SKM-1 (cell line): ENCODE data around the gene UST.
"Not testable (repeated sequence)": the region's sequence is repeated elsewhere in the genome, so short reads cannot be mapped to it uniquely, and the experiment has no call there.

Experiments
- DNase-seq: peaks from one replicate; lab custom pipeline; 2025; ENCODE audit not compliant: unreplicated experiment; lab: John Stamatoyannopoulos, UW

UST gene

DNA sequence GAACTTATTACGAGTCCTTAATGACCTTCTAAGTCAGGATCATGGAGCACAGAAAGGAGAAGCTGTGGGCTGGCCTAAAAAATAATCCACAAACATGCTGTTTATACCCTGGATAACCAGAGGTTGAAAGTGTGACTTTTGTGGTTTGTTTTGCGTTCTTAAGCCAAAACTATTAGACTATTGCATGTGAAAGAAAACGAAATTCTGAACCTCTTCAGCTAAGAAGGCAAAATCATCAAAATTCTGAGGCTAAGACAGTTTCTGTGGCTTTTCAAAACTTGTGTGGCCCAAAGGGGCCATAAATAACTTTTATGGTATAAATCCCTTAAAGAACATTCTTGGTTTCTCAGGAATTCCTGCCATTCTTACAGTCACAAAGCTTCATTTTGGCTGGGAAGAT lies 251.0 kb downstream of the UST start:
- no peak for DNase-seq

DNA sequence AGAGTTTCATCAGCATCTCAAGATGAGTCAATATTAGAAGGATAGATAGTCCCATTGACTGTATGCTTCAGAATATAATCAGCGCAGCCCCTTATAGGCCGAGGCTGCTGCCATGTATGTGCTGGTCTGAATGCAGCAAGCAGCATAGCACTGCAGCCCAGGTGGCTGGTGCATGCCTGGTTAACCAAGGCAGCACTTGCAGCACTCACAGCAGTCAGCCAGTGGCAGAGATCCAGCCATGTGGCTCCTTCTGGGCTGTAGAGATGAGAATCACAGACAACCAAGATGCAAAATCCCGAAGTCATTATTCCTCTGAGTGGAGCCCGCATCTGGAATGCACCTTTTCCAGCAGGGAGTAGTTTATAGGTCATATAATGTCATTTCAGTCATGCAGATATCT lies 251.9 kb downstream of the UST start:
- no peak for DNase-seq

DNA sequence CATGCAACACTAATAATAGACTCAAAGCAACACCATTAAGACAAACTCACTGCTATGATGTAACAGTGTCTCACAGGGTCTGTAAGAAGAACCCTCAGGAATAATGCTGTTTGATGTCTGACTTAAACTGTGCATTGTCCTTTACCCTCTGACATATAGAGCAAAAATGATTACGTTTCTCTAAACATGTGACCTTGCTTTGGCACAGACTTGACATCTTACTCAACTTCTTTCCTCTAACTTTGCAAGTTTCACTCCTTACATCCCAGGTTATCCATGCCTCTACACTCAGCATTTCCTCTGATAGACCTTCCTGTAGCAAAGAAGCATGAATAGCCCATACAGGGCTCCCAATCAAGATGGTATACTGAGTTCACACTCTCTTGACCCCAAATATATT lies 252.7 kb downstream of the UST start:
- no peak for DNase-seq

DNA sequence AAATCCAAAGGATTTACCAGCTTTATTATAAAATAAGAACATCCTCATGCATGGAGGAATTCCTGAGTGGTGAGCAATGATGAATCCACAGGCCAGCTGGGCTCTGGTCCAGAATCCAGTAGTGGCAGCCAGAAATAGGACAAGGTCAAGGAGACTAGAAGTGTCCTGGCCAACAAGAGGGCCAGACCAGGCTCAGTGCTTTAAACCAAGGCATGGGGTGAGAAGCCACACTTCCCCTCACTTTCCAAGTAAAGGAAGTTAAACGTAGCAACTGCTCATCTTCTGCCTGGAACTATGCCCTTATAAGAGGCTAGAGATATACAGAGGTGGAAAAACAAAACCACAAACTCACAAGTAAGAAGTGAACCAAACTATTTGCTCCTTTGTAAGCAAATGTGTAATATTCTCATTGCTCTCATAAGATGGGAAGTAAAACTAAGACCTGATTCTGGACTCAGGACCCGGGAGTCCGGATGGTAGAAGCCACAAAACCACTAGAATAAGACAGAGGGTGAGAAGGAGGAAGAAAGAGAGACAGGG lies 253.2 kb downstream of the UST start:
- DNase-seq, result peak; percentile 23

DNA sequence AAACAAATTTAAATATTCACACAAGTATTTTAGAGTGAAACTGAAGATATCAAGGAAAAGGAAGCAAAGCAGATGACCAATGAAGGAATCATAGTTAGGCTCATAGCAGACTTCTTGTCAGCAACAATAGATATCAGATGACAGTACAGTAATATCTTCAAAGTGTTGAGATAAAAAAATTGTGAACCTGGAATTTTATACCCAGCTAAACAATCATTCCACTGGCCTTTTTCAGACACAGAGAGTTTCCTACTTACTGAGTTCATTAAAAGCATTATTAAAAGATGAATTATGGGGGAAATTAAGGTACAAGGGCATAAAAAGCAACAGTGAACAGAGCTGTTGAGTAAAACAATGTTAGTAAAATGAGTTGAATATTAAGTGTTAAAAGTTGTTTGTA lies 254.6 kb downstream of the UST start:
- no peak for DNase-seq

DNA sequence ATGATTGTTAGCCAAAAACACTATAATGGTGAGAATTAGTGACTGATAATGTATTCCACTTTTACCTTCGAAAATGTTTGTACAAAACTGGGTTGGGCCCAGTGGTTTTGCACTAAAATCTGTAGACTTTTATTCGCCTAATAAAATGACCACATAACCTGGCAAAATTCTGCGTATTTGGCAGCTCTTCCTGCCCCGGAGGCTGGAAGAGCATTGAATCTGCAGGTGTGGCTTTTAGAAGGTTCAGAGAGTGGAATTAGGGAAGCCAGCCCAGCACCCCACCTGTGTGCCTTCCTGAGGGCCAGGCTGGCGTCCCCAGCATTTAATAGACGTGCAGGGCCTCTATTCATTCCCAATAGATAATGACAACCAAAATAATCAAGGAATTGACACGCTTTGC lies 256.7 kb downstream of the UST start:
- no peak for DNase-seq

DNA sequence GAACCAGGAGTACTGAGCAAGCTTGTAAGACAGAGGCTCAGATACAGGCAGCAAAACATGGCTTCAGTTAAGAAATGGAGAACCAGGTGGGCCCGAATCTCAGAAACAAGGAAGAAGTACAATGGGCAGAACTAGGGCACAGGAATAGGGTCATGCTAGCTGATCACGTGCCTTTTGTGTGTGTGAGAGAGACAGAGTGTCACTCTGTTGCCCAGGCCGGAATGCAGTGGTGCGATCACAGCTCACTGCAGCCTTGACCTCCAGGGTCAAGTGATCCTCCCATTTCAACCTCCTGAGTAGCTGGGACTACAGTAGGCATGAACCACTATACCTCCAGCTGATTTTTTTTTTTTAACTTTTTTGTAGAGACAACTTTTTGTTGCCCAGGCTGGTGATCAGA lies 257.8 kb downstream of the UST start:
- no peak for DNase-seq

DNA sequence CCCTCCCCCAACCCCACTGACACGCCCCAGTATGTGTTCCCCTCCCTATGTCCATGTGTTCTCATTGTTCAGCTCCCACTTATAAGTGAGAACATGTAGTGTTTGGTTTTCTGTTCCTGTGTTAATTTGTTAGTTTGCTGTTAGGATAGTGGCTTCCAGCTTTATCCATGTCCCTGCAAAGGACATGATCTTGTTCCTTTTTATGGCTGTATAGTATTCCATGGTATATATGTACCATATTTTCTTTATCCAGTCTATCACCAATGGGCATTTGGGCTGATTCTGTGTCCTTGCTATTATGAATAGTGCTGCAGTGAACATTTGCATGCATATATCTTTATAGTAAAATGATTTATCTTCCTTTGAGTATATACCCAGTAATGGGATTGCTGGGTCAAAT lies 259.4 kb downstream of the UST start:
- DNase-seq, result not testable (repeated sequence)

DNA sequence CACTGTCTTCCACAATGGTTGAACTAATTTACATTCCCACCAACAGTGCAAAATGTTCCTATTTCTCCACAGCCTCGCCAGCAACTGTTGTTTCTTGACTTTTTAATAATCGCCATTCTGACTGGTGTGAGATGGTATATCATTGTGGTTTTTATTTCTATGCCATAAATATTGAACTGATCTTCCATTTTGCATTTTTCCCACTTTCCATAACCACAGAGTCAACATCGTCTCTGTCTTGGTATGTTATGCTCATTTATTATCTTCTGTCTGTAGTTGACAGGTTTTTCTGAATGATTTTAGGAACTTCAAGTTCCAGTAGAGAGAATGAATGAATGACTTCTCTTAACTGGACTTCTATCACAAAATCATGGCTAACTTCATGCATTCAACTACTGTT lies 259.8 kb downstream of the UST start:
- no peak for DNase-seq

DNA sequence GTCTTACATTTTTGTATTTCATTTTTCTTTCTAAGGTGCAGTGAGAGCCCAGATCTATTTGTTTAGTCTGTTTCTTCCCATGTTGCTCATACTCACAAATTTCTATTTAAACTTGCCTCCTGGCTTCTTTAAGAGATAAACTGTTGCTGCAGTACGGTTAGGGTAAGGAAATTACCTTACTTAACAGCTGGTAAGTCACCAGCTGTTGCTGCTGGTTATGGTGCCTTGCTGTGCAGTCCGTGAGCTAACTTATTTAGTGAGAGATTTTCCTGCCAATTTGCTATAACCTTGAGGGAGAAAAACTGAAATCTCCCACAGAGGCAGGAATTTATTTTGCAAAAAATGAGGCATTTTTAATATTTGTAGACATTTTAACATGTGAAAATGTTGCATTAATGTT lies 261.0 kb downstream of the UST start:
- no peak for DNase-seq

DNA sequence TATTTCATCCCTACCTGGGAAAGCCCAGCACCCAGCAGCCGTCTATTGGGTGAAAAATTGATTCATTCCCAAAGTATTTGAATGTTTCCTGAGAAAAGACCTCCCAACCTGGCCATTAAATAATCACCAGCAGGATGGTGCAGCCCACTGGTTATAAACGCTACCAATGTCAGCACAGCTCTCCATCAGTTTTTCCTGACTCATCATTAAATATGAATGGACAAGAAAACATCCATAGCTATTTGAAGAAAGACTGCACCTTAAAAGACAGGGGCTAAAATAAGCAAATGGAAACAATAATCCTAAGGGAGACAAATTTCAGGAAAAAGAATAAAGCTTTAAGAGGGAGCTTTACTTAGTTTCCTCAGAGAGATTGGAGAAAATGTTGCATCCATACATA lies 261.9 kb downstream of the UST start:
- DNase-seq, result no peak

DNA sequence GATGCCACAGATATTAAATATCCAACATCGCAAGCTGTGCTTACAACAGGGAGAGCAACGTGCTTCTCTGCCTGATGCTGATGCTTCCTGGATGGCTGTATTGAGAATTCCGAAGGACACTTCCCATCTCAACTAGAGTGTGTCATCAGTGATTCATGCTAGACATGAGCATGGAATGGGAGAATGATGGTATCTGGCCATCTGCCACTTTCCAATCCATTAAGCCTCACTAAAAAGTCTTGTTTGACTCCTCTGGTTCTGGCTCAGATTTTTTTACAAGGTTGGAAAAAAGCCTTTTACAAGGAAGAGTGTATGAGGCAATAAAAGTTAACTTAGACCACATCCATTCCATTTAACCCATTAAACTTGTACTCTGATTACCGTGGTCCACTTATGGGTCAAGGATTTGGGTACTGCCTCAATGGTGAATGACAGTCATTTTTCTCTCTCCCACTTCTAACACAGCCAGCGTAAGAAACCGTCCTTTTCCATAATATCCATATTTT lies 265.3 kb downstream of the UST start:
- no peak for DNase-seq

DNA sequence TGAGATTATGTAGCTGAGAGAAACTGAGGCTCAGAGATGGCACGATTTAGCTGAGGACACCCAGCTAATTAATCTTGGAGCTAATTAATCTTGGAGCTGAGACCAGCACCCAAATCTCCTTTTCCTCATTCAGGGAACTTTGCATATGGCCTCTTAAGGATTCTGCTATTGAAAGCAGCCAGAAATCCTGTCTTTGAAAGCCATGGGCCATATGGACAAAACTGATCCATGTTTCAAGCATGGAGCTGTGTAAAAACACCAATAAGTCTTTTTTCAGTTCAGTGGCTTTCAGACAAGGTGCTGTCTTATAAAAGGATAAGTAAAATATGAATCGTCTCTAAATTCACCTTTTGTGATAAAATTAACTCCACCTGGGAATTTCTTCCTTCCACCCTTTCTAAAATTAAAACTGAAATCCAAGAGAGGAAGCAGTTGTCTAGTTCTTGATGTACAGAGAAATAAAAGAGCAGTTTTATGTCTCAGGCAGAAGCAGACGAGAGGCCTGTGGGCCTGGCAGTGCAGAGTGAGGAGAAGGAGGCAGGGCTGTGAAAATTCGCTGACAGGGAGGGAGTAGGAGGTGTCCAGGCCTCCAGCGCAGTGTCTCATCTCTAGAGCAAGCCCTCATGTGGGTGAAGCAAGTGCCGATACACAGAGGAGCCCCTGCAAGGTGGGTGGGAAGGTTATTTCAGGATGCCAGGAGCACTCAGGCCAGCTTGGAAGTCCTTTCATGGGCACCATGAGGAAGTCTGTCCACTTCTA lies 266.9 kb downstream of the UST start:
- no peak for DNase-seq

DNA sequence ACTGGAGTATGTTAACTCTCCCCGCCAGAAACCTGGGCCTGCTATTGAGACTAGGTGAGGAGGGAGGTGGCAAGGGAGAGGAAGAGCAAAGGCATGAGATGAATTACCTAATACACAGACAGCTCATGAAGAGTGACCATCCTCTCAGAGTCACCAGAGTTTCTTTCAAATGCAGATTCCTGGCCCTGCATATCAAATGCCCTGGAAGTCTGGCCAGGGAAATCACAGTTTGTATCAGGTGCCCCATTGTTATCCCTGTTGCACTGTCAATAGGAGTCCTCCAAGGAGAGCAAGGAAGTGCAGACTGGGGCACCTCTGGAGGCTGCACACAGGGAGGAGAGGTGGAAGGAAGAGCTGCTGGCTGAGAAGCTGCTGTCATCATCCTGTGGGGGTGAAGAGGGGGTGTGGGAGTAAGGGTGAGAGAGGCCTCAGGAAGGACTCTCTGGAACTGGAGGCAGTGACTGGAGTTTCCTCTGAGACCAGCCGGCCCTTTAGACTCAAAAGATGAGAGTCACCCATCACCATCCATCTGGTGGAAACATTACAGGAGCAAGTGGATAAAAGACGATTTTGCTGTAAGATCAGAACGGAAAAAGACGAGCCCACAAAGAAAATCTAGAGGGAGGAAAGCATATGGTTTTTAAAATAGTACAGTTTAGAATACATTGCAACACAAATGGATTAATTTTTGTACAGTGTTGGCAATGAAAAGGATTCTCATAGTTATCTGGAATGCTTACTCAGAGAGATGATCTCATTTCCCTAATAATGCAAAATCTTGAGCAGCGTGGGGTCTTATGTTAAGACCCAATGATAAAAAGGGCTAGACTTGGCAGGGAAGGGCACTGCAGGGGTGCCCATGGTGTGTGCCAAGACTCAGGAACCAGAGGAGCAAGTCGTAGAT lies 268.1 kb downstream of the UST start:
- DNase-seq, result no peak

DNA sequence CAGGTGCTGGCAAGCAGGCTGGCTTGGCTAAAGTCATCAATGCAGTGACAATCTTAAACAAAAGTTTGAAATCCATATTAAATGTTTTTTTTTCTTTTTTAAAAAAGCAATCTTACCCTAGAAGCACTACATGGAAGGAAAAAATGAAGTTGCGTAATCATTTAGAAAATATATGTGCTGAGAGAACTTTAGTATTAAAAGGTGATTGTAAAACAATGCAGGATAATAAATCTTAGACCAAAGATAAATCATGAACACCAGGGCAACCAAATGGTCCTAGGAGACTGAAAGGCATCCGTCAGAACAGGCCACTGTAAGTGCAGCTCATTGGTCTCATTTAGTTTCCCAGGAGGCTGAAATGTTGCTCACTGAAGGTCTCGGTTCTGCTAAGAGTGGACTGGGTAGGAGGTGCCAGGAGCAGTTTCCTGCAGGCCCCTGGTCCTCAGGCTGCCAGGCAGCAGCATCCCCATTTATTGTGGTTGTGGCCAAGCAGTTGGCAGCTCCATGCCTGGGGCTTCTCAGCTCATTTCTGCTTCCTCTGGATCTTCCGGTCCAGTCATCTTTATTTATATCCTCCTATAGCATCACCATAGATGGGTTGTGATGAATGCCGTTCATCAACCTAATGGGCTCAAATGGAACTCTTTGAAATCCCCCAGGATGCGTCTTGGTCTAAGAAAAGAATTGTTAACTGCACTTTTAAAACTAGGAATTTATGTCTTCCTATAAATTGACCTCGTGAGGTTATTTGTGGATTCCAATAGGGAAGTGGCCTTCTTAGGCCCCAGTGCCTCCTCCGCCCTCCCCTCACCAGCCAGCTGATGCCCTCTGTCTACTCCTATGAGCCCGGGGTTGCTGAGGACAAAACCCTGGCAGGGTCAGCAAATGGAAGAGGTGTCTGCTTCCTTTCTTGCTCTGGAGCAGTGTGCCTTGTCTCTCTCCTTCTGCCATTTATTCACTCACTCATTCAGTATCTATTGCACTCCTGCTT lies 269.0 kb downstream of the UST start:
- DNase-seq, result no peak

DNA sequence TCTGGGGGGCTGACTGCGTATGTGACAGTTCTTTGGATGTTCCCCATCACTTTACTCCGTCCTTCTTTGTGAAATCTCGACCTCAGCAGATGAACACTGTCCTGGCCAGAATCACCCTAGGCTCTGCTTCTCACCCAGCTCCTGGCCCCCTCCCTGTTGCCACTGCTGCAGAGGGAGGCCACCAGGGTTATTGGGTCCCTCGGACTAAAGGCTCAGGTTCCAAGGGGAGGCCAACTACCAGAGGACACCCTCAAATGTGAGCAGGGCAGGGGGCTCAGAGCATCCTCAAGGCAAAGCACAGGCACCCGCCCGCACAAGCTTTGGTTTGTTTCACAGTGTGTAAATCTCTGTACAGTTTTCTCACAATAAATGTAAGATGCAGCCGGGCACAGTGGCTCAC lies 269.9 kb downstream of the UST start:
- no peak for DNase-seq

DNA sequence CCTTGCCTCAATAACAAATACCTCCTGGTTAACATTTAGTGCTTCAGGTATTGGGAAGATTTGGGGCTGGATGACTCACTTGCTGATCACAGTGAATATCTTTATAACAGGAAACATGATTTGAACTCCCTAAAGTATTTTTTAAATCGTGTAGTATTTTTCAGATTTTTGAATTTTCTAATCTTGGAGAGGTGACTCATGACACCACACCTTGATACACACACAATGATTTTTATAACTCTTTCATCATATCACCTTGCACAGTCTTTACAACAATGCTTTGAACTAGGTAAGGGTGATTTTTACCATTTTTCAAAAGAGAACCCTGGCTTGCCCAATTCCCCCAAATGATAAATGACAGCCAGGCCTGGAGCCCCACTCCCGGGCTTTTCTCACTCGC lies 273.5 kb downstream of the UST start:
- DNase-seq, result no peak

DNA sequence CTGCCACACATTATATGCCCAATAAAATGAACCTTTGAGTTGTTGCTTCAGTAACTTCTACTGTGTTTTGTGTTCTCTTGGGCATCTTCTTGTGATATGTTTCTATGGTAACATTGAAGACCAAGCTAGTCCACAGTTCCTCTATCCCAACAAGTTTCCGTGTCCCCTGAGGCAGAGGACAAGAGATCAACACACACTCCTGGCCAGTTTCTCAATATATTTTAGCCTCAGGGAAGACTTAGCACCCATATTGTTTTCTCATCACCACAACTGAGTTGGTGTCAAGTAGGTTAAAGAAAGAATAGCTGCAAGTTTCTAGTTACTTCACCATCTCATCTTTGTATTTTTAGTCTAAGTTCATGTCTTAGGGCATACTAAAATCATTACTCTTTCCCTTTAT lies 277.5 kb downstream of the UST start:
- DNase-seq, result no peak

DNA sequence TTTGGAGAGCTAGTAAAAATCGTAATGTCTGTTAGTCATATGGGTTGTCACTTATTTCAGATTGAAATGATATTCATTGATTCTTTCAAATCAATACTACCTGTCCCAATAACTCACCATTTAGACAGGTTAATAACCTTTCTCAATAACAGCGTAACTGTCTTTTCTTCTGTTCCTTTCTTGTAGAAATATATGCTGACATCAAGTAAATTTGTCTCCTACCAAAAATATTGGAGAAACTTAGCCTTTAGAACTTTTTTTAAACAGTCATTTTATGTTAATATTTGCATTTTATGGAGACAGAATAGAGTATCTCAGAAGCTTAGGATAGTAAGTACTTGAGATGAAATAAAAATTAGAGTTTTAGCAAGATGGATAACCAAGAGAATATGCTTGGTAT lies 278.2 kb downstream of the UST start:
- no peak for DNase-seq

DNA sequence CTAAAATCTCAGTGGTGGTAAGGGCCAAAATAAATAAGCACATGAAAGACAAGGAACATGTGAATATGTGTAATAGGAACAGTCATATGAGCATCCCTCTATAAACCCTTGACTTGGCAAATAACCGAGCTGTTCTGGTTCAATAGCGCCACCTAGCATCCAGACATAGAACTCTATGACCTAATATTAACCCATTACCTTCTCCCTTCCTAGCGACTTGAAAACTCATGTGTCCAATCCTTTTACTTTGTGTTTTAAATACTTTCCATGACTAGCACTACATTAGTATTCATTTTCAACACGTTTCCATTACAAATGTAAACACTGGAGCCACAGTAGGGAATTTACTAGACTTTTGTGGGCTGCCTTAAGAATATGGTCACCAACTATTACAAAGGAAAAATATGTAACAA lies 279.7 kb downstream of the UST start:
- DNase-seq, result peak; percentile 25

DNA sequence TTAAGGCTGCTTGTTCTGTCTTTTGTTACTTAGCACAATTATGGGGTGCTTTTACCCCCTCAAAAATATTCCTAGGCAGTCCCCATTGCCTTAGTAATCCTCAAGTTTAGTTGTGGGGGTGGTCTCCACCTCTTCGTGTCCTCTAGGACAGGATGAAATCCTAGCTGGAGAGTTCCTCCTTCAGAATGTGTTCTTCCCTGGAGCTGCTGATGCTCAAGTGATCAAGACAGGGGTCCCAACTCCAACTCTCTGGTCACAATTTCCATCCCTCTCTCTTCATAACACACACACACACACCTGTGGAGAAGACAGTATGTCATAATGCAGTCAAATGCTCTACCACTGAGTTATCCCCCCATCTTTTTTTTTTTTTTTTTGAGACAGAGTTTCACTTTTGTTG lies 280.7 kb downstream of the UST start:
- DNase-seq, result no peak
